Endothelial cell of umbilical vein (primary cell): ENCODE results near the gene ZNF667. TPM values are rescaled to one million over a fixed set of nuclear protein-coding genes. Genes with fewer than 3 reads are reported as not detected.

Experiments used
- BruUV-seq: library from RNA; stranded (reverse); fragments of 400-500 nt; replicated peaks from 2 replicates; lab custom pipeline; 2021; lab: Mats Ljungman, UMichigan
- CTCF ChIA-PET: fragments of 300-600, 350-600 bp; sonication (Branson Sonifier 250); formaldehyde crosslinking; loops from one replicate; lab custom pipeline; 2021; ENCODE audit warnings: antibody characterized with exemption, inconsistent platforms; lab: Charles Lee
- POLR2A ChIA-PET: fragments of 300-600, 350-600 bp; sonication (Branson Sonifier 250); formaldehyde crosslinking; loops from one replicate; lab custom pipeline; 2021; ENCODE audit warnings: antibody characterized with exemption, inconsistent platforms; lab: Charles Lee
- DNase-seq: peaks from one replicate; pipeline ENCODE4 v3.0.0-alpha.2; 2011; ENCODE audit warnings: low read depth, low spot score
- FAIRE-seq: peaks from 2 replicates; lab custom pipeline; 2011; peaks lifted over from hg19 to GRCh38; lab: Jason Lieb, UNC
- H2AFZ ChIP-seq: 2 replicates; pipeline ENCODE4 v1.6.0; 2012; ENCODE audit warnings: low read depth, low read length, control low read depth, inconsistent platforms
- H3K27ac ChIP-seq: 2 replicates; pipeline ENCODE4 v1.5.1; 2011; ENCODE audit warnings: low read depth, mild to moderate bottlenecking, control low read depth, low read length, moderate library complexity; ENCODE audit not compliant: insufficient read depth
- H3K27me3 ChIP-seq, 2 experiments: 2 replicates each; pipeline versions ENCODE4 v1.6.0 to v1.6.1; 2011; ENCODE audit warnings: low read length in 2 of 2, mixed read lengths in 1 of 2; ENCODE audit not compliant: control insufficient read depth in 2 of 2, insufficient read depth in 2 of 2
- H3K36me3 ChIP-seq, 2 experiments: 2 replicates in 1 of 2; 3 replicates in 1 of 2; pipeline ENCODE4 v1.5.1; 2011; ENCODE audit warnings: low read length in 2 of 2, mild to moderate bottlenecking in 1 of 2, moderate library complexity in 1 of 2; ENCODE audit not compliant: control insufficient read depth in 2 of 2, insufficient read depth in 2 of 2; ENCODE audit errors: extremely low read depth in 1 of 2
- H3K4me1 ChIP-seq: 3 replicates; pipeline ENCODE4 v1.5.1; 2011; ENCODE audit warnings: mild to moderate bottlenecking, low read length; ENCODE audit not compliant: control insufficient read depth, insufficient read depth; ENCODE audit errors: extremely low read depth
- H3K4me2 ChIP-seq: 2 replicates; pipeline ENCODE4 v1.6.1; 2011; ENCODE audit warnings: low read length, control low read depth, mixed read lengths; ENCODE audit not compliant: insufficient read depth
- H3K4me3 ChIP-seq, 3 experiments: fragments of 200-600 bp in 1 of 3; sonication (generic), shearing (Covaris generic) in 1 of 3; replicated peaks in 1 of 3; 2 replicates each; pipeline ENCODE4 v1.5.1; 2011 to 2016; ENCODE audit warnings: control low read depth in 3 of 3, low read length in 3 of 3, mild to moderate bottlenecking in 2 of 3, inconsistent platforms in 1 of 3, low read depth in 1 of 3, moderate library complexity in 1 of 3; ENCODE audit not compliant: insufficient read depth in 1 of 3
- H3K79me2 ChIP-seq: 2 replicates; pipeline ENCODE4 v1.6.0; 2012; ENCODE audit warnings: low read length, inconsistent platforms; ENCODE audit not compliant: control insufficient read depth, insufficient read depth
- H3K9ac ChIP-seq: replicated peaks from 2 replicates; pipeline ENCODE3; 2011; ENCODE audit warnings: low read length, control low read depth; ENCODE audit not compliant: insufficient read depth; ENCODE audit errors: extremely low read depth
- H3K9me1 ChIP-seq: replicated peaks from 3 replicates; pipeline ENCODE4 v1.6.0; 2011; ENCODE audit warnings: mild to moderate bottlenecking, low read length; ENCODE audit not compliant: control insufficient read depth, insufficient read depth; ENCODE audit errors: extremely low read depth
- H3K9me3 ChIP-seq: replicated peaks from 2 replicates; pipeline ENCODE4 v1.5.1; 2012; ENCODE audit warnings: low read length, inconsistent platforms; ENCODE audit not compliant: control insufficient read depth, insufficient read depth
- H4K20me1 ChIP-seq: replicated peaks from 2 replicates; pipeline ENCODE3; 2011; ENCODE audit warnings: mild to moderate bottlenecking, low read length; ENCODE audit not compliant: control insufficient read depth, insufficient read depth; ENCODE audit errors: extremely low read depth
- MYC ChIP-seq: IDR thresholded peaks from one replicate; pipeline ENCODE4 v1.6.1; 2011; ENCODE audit warnings: mild to moderate bottlenecking, low read depth, low read length
- POLR2A ChIP-seq: IDR thresholded peaks from 2 replicates; pipeline ENCODE4 v1.6.1; 2012; ENCODE audit warnings: low read depth, mild to moderate bottlenecking, control low read depth, low read length
- POLR2AphosphoS5 ChIP-seq: IDR thresholded peaks from 2 replicates; pipeline ENCODE4 v1.6.1; 2012; ENCODE audit warnings: low read depth, mild to moderate bottlenecking, control low read depth, low read length, moderate library complexity; ENCODE audit not compliant: insufficient read depth
- dilution Hi-C: fragments of 300-500 bp; cut with MboI; formaldehyde crosslinking; loops from one replicate; pipeline ENCODE4 v1.15.0; 2019; ENCODE audit warnings: low sequenced_read_pairs; ENCODE audit not compliant: extremely low pct_ligation_motif_present
- intact Hi-C: fragments of 100-400 bp; cut with micrococcal nuclease; formaldehyde crosslinking; loops from one replicate; pipeline ENCODE4 v1.10.0; 2022
- polyA plus RNA-seq, 4 experiments: library from polyadenylated mRNA; depleted of rRNA in 3 of 4; stranded (reverse) in 3 of 4; unstranded in 1 of 4; fragments of >200 nt; gene quantifications; 2 replicates each; pipeline versions ENCODE4 v1.2.1 to v1.2.3, GENCODE V29; 2011 to 2012; ENCODE audit warnings: missing spikeins in 1 of 4
- total RNA-seq: library from RNA; stranded (reverse); gene quantifications from 2 replicates; pipeline ENCODE4 v1.2.3, GENCODE V29; 2021
- TF ChIP-seq, protein P1 (sequence below): IDR thresholded peaks from 2 replicates; pipeline ENCODE4 v1.6.1; 2011; ENCODE audit not compliant: insufficient read depth, insufficient read length
- TF ChIP-seq, protein P2 (sequence below), 2 donors: IDR thresholded peaks; 1 replicate in 1 of 2; 2 replicates in 1 of 2; pipeline ENCODE4 v1.5.1; 2011; ENCODE audit warnings: low read length in 2 of 2, mild to moderate bottlenecking in 2 of 2, moderate library complexity in 2 of 2, control low read depth in 1 of 2, inconsistent platforms in 1 of 2, low read depth in 1 of 2; ENCODE audit not compliant: insufficient read depth in 1 of 2; ENCODE audit errors: extremely low read depth in 1 of 2

Gene ZNF667
- total and polyA plus RNA-seq, 2 donors (not counting 3 experiments of a cell fraction or from before 2014, with no cell fraction given), result 0.35 to 1.3 TPM

DNA sequence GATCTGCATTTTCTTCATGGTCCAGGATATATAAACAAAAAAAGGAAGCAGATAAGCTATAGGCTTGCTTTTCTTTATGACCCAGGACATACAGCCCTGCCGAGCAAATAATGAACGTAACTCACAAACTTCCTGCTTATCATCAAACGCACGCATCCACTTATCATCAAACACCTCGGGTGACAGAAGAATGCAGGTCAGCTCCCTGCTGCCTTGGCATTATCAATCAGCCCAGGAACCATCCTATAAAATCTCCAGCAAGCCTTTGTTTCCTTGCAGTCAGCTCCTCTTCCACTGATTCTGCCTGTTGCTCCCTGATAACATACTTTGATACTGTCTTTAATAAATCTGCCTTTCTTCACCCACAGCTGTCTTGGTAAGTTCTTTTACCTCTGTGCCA is 78.3 kb downstream of the ZNF667 start:
- TF ChIP-seq, protein P1, sequence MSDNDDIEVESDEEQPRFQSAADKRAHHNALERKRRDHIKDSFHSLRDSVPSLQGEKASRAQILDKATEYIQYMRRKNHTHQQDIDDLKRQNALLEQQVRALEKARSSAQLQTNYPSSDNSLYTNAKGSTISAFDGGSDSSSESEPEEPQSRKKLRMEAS, result no peak
- TF ChIP-seq POLR2A (no peak), POLR2AphosphoS5 (no peak)
- dilution Hi-C loops, result no loop called here

DNA sequence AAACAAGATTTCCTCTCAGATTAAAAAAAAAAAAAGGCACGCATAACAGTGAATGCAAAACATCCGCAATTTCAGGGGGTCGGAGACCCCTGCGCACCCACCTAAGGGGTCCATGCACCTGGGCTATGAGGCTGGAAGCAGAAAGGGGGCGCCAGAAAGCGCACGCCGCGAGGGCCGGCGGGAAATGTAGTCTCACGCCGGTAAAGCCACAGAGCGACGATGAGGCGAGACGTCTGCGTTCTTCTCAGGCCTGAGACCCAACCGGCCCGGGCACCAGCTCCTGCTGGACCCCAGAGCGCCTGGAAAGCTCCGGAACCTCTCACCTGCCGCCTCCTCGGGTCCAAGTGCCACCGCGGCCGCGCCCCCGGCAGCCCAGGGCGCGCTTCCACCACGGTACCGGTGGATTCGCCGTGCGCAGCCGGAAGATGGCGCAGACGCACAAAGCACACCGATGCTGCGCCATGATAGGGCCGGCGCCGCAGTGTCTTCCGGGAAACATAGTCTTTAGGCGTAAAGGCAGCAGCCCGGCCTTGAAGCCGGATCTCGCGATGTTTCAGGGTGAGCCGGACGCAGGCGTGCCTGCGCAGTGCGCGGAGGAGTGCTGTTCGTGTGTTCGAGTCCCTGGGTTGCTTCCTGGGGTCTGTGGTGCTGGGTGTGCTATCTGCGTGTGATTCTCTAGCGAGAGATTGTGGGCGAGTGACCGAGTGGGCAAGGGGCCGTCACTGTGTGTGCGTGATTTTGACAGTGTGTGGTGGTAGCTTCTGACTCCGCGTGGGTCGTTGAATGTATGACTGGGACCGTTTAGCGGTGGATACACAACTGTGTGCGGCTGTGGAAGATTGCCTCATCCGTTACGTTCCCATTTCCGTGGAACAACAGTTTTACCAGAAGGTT is 83.8 kb downstream of the ZNF667 start, which contains the start of gene ZNF582:
TSS of gene ZNF582 (minus strand) at position 416 of the 894 bp plus-strand sequence. CDS start 1,782 bp downstream, outside the sequence.
- H3K4me3 ChIP-seq, result peak within 1 kb of the TSS in 2 of 3 experiments; percentile 17 to 64
- POLR2A ChIA-PET, result no interaction called here
- peak; percentile 96 for FAIRE-seq
- no peaks in the 10 kb centered on the region for H3K36me3 ChIP-seq
- no peaks in the 10 kb centered on the region for H3K9me1 ChIP-seq
- intact Hi-C loops (loop anchor here (1.0 kb wide), 5 partner anchors 11 to 1762 kb away; partner anchors contain the start of genes ZFP28, ZNF583 and ZSCAN5A), dilution Hi-C loops (no loop called here)
- no peaks in the 10 kb centered on the region for H3K4me1 ChIP-seq
- peak within 1 kb of the TSS; percentile 41 for H3K4me2 ChIP-seq
- peak; percentile 94 for DNase-seq
- no peaks in the 10 kb centered on the region for H3K27me3 ChIP-seq
- TSS peak; percentile 51 for BruUV-seq
- no peaks in the 10 kb centered on the region for H4K20me1 ChIP-seq
- peak within 1 kb of the TSS; percentile 26 for H3K27ac ChIP-seq
- H3K79me2 ChIP-seq, result no peaks in the 10 kb centered on the region
- H3K9ac ChIP-seq, result peak within 1 kb of the TSS; percentile 45
- H3K9me3 ChIP-seq, result no peaks in the 10 kb centered on the region
- CTCF ChIA-PET, result interaction anchor here (1.6 kb wide), 1 partner anchor 25 kb away, joined by 3 read pairs; no protein-coding TSS in a partner anchor
- peak within 1 kb of the TSS; percentile 68 for H2AFZ ChIP-seq
- peak; percentile 70 for TF ChIP-seq POLR2A
- TF ChIP-seq MYC, result no peak
- TF ChIP-seq, protein P2, sequence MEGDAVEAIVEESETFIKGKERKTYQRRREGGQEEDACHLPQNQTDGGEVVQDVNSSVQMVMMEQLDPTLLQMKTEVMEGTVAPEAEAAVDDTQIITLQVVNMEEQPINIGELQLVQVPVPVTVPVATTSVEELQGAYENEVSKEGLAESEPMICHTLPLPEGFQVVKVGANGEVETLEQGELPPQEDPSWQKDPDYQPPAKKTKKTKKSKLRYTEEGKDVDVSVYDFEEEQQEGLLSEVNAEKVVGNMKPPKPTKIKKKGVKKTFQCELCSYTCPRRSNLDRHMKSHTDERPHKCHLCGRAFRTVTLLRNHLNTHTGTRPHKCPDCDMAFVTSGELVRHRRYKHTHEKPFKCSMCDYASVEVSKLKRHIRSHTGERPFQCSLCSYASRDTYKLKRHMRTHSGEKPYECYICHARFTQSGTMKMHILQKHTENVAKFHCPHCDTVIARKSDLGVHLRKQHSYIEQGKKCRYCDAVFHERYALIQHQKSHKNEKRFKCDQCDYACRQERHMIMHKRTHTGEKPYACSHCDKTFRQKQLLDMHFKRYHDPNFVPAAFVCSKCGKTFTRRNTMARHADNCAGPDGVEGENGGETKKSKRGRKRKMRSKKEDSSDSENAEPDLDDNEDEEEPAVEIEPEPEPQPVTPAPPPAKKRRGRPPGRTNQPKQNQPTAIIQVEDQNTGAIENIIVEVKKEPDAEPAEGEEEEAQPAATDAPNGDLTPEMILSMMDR (IDR thresholded peaks at IDR 0.05; ENCODE audit: extremely low read depth in 1 of 2, insufficient read depth in 1 of 2, low read depth in 1 of 2, low read length in 2 of 2), result peak; percentile 75 to 87

More for the DNA sequence above, 78.3 kb downstream of the ZNF667 start:
- no peaks in the 10 kb centered on the region for H3K36me3 ChIP-seq
- no peak overlapping the region for H2AFZ ChIP-seq
- no peak overlapping the region for H3K4me3 ChIP-seq
- no peak overlapping the region for H3K4me2 ChIP-seq
- ChIA-PET POLR2A (no interaction called here), CTCF (no interaction called here)
- H3K27ac ChIP-seq, result no peak overlapping the region
- peaks cover 2% of the 10 kb centered on the region for H3K9me3 ChIP-seq
- H3K9ac ChIP-seq, result no peak overlapping the region
- DNase-seq (no peak), FAIRE-seq (no peak)
- no peaks in the 10 kb centered on the region for H3K27me3 ChIP-seq
- intact Hi-C loops, result no loop called here
- peaks cover 3% of the 10 kb centered on the region for H3K4me1 ChIP-seq
- BruUV-seq, result no TSS peak
- no peaks in the 10 kb centered on the region for H3K9me1 ChIP-seq
- no peaks in the 10 kb centered on the region for H4K20me1 ChIP-seq
- no peaks in the 10 kb centered on the region for H3K79me2 ChIP-seq
